Erythroblast (primary cell): ENCODE results near the gene FANCC.

Experiments
- DNase-seq, 2 experiments: peaks; one replicate each; lab custom pipeline; 2025; lab: John Stamatoyannopoulos, UW
- GATA1 ChIP-seq: IDR thresholded peaks from 2 replicates; pipeline ENCODE4 v1.6.1; 2011; ENCODE audit warnings: low read depth, mild to moderate bottlenecking, control low read depth, low read length, moderate library complexity
- POLR2A ChIP-seq: IDR thresholded peaks from 2 replicates; pipeline ENCODE4 v1.6.1; 2011; ENCODE audit warnings: mild to moderate bottlenecking, low read length

FANCC gene

DNA sequence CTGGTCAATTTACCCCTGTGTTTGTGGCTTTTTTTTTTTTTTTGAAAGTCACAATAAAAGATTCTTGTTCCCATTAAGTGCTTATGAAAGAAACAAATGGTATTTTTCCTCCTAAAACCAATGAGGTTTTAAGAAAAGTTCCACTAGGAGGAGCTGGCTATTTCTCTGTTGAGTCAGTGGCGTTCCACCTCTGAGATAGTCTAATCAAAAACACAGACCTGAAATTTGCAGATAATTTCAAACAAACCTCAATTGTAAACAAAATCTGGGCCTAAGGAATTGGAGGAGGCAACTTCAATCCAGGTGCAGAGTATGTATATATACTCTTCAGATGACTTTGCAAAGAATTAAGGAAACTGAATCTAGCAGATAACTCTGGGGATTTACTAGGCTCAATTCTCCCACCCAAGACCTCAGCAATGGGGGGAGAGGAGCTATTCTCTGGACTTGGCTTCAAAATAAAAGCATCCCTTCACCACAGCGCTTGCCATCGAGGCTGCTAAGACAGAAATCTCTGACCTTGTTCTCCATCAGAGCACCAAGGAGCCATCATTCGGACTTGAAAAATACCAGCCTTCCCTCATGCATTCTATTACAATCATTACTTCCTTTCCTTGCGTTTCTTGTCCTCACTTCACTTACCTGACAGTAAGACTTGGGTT is 52.4 kb downstream of the FANCC start:
- TF ChIP-seq GATA1 (no peak), POLR2A (no peak)
- no peak for DNase-seq

GRCh38 chr9:95261890-95262289 is 55.6 kb downstream of the FANCC start:
- TF ChIP-seq POLR2A (no peak), GATA1 (no peak)
- peak; percentile 15 to 24 for DNase-seq

DNA sequence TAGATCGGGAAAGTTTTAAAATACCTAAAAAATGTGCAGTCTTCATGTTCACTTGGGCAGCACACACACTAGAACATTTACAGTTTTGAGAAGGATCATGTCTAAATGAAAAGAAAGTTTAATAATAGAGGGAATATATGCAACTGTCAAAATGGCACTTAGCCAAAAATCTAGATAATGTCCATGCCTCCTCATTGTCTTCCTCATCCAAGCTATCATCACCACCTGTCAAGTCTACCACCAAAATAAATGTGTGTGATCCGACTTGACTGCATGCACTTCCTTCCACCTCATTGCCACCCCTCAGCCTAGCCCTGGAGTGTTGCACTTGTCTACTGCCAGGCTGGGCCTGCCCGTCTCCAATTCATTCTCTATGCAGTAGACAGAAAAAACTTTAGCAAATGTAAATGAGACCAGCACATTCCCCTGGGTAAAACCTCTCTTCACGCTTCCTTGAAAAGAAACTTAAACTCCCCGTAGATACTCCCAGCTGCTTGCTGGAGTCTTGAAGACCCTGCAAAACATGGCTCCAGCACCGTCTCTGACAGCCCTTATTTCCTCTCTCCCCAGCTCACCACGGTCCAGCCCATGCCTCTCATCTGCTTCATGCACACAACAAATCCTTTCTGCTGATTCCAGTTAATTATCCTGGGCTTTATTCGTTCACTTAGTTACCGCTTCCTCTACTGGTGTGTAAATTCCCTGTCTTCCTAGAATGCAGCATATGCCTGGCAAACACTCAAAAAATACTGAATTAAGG is 66.9 kb downstream of the FANCC start:
- DNase-seq = no peak
- no peak for TF ChIP-seq POLR2A
- TF ChIP-seq GATA1 = no peak

GRCh38 chr9:95249986-95250385 is 67.5 kb downstream of the FANCC start:
- no peak for TF ChIP-seq GATA1
- TF ChIP-seq POLR2A = no peak
- DNase-seq = no peak

DNA sequence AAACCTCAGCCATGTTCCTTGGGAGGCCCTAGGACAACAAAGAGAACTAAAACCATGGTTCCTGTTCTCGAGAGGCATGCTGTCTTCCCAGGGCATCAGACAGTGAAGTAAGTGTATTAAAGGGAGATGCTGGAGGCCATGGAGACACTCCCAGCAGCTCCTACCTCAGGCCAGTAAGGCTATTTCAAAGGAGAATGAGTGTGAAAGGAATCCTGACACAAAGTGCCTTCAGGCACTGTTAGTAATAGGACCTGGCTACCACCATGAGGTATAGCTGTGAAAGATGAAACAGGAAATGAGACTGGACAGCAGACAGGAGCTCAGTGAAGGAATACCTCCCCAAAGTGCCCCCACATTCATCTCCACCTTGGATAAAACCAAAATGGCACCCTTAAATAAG is 71.0 kb downstream of the FANCC start:
- TF ChIP-seq GATA1 (no peak), POLR2A (no peak)
- no peak for DNase-seq

DNA sequence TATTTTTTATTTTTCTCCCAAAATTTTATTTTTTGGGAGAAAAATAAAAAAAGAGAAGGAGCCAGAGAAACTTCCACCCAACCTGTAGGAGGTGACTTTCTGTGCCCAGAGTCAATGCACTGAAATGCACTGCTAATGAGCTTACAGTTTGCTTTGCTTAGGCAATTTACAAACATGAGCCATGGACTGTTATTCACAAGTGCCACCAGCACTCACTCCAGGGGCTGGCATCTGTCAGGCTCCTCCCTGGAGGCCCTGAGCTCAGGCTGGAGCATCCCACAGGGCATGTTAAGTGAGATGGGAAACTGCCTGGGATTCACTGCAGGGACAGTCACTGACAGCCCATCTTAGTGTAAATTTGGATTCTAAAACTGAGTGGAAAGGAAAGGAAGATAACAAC is 74.9 kb downstream of the FANCC start:
- no peak for DNase-seq
- TF ChIP-seq GATA1 (no peak), POLR2A (no peak)

- no peak for DNase-seq
- TF ChIP-seq GATA1 = no peak
- no peak for TF ChIP-seq POLR2A
Measured at GRCh38 chr9:95239071-95239470, 78.4 kb downstream of the FANCC start.

DNA sequence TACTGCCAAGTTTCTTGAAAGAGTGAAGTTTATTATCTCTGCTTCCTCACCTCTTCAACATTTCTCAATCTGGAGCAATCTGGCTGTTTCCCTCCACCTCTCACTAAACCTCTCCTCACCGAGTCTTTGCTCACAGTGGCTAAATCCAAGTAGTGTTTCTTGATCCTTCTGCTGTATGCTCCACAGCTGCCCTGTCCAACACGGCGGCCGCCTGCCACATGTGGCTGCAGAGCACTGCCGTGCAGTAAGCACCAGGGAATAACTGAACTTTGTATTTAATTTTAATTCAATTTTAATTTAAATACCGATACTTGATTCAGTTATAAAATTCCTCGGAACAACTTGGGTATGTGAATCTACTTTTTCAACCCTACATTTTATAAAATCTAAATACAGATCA is 80.2 kb downstream of the FANCC start:
- DNase-seq = no peak
- TF ChIP-seq GATA1 = no peak
- TF ChIP-seq POLR2A = no peak

GRCh38 chr9:95230046-95230445 is 87.5 kb downstream of the FANCC start:
- no peak for DNase-seq
- TF ChIP-seq POLR2A (no peak), GATA1 (no peak)

DNA sequence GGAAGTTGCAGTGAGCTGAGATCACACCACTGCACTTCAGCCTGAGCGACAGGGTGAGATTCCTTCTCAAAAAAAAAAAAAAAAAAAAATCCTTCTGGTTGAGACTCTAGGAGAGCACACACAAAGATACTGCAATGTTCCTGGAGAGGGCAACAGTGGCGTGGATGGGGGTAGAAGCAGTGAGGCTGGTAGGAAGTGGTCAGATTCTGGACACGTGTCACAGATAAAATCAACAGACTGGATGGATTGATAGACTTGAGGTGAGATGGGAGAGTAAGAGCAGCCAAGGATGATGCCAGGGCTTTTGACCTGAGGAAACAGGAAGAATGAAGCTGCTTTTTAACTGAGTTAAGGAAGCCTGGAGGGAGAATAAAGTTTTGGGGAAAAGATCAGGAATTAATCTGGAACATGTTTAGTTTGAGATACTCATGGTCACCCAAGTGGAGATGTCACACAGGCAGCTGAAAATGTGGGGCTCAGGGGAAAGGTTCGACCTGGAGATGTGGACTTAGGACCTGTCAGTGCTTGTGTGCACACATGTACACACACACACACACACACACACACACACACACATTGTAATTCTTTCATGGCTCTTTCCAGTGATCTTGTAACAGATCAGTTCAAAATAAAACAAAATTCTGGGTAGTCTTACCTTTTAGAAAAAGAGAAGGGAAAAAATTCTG is 88.1 kb downstream of the FANCC start:
- no peak for TF ChIP-seq GATA1
- DNase-seq = no peak

DNA sequence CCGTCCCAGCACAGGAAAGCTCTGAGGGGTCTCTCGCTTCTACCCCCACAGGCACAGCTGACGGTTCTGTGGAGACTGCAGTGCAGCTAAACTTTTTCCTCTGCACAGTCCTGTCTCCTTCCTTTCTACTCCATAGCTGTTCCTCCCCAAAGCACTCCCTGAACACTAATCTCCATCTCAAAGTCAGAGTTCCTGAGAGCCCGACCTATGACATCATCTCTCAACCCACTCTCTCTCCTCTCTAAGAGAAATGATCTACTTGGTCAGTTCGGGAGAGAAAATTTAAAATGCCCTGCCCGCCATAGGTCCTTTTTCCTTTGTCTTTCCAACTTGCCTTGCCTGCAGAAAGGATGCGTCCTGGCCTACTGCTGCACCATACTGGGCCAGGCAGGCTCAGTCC is 90.6 kb downstream of the FANCC start:
- no peak for DNase-seq
- no peak for TF ChIP-seq POLR2A
- no peak for TF ChIP-seq GATA1

DNA sequence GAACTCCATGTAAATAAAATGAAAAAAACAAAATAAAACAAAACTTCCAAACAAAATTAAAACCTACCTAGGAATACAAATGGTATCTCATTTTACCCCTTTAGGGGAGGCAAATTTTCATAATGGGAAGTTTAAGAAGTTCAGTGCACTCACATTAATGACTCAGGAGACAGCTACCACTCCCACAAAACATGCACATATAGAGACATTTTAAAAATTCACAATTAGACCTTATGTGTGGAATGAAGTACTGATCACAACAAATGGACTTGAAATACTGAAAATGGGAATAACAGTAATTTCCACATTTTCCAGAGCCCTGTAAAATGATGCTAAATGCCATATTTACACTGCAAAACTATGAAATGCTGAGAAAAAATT is 91.8 kb downstream of the FANCC start:
- no peak for DNase-seq
- TF ChIP-seq GATA1 (no peak), POLR2A (no peak)

DNA sequence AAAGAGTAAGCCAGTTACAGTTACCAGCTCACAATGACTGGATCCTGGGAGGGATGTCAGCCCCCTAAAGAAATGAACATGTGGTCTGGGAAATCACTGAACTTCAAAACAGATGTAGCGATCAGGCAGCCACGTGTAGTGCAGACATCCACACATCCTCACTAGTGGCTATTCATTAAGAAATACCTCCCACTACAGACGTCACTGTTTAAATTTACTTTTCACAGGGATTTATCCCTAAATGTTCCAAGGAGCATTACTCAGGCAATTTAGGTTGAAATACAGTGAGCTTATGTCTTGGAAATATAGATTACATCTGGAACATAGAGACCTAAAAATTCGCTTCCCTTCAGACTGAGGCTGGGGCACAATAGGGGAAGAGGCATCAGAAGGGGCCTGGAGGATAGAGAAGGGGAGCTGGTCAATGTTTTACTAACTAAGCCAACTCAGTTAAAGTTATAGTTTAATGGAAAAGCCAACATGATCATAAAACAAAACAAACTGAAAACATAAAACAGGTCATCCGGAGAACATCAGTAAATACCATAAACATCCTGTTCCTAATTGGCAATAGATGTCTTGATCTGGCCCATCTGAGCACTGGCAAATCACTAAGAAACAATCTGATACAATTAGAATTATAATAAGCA is 92.3 kb downstream of the FANCC start:
- DNase-seq = no peak
- TF ChIP-seq POLR2A (no peak), GATA1 (no peak)
